ENCODE measurements around the gene RWDD4.

GRCh38 chr4:183601381-183601780 is 57.6 kb downstream of the RWDD4 start:
- TF ChIP-seq CTCF (conservative IDR thresholded peaks at IDR 0.05; ENCODE audit: low read depth, low read length): no peak
- TF ChIP-seq POLR2A (IDR thresholded peaks at IDR 0.05; ENCODE audit: low read depth, low read length): no peak
- no peak for TF ChIP-seq CHD1 (IDR thresholded peaks at IDR 0.05; ENCODE audit: low read depth, low read length)
- TF ChIP-seq RFX5 (IDR thresholded peaks at IDR 0.05; ENCODE audit: low read depth, low read length): no peak
- no peak for TF ChIP-seq USF2 (IDR thresholded peaks at IDR 0.05; ENCODE audit: low read depth, low read length)
- TF ChIP-seq RAD21 (IDR thresholded peaks at IDR 0.05; ENCODE audit: low read length): no peak
- no peak for TF ChIP-seq CEBPB (IDR thresholded peaks at IDR 0.05; ENCODE audit: low read depth, low read length)
